Activated CD8-positive, alpha-beta memory T cell treated with anti-CD3 and anti-CD28 coated beads for 4 hours (primary cell): ENCODE data around the gene MED23.

ENCODE experiments used
- DNase-seq, 2 donors: peaks; one replicate each; pipeline ENCODE4 v3.0.0-alpha.2; 2020; ENCODE audit warnings: low read depth in 2 of 2

Gene MED23

GRCh38 chr6:131640100-131640499 is 12.1 kb upstream of the MED23 start:
- no peak for DNase-seq

GRCh38 chr6:131638013-131638412 is 10.0 kb upstream of the MED23 start:
- DNase-seq = no peak

- DNase-seq = no peak
Measured at GRCh38 chr6:131636880-131637792, 9.1 kb upstream of the MED23 start, which contains the start of gene ENPP3. TSS of gene ENPP3 (plus strand) at chr6:131637302. CDS start at chr6:131637385, 83 bp downstream.

- DNase-seq = no peak
Measured at GRCh38 chr6:131635384-131636340, 7.6 kb upstream of the MED23 start.

GRCh38 chr6:131631625-131632289 is 3.7 kb upstream of the MED23 start:
- no peak for DNase-seq

- DNase-seq = no peak
Measured at GRCh38 chr6:131629651-131630050, 1.6 kb upstream of the MED23 start.

- DNase-seq = no peak
Measured at GRCh38 chr6:131628726-131629125, 684 bp upstream of the MED23 start.

GRCh38 chr6:131615275-131615674 is 12.8 kb downstream of the MED23 start:
- no peak for DNase-seq

GRCh38 chr6:131613296-131613925 is 14.6 kb downstream of the MED23 start:
- no peak for DNase-seq

GRCh38 chr6:131602781-131603312 is 25.2 kb downstream of the MED23 start:
- DNase-seq = no peak

- DNase-seq = no peak
Measured at GRCh38 chr6:131600716-131601115, 27.3 kb downstream of the MED23 start.

- no peak for DNase-seq
Measured at GRCh38 chr6:131597446-131597845, 30.6 kb downstream of the MED23 start.

- no peak for DNase-seq
Measured at GRCh38 chr6:131594074-131594473, 34.0 kb downstream of the MED23 start.

- DNase-seq = no peak
Measured at GRCh38 chr6:131592935-131593334, 35.1 kb downstream of the MED23 start.

GRCh38 chr6:131588643-131589042 is 39.4 kb downstream of the MED23 start:
- no peak for DNase-seq

GRCh38 chr6:131587909-131588308 is 40.1 kb downstream of the MED23 start:
- no peak for DNase-seq

- no peak for DNase-seq
Measured at GRCh38 chr6:131586543-131586942, 41.5 kb downstream of the MED23 start.

GRCh38 chr6:131581523-131581922 is 46.5 kb downstream of the MED23 start:
- no peak for DNase-seq

- no peak for DNase-seq
Measured at GRCh38 chr6:131575834-131576478, 52.1 kb downstream of the MED23 start.

GRCh38 chr6:131574686-131575085 is 53.4 kb downstream of the MED23 start:
- DNase-seq = no peak

GRCh38 chr6:131574133-131574532 is 53.9 kb downstream of the MED23 start:
- DNase-seq = no peak
